Measurements from ENCODE around the gene NXPE4.
"Not testable (repeated sequence)": the region's sequence is repeated elsewhere in the genome, so short reads cannot be mapped to it uniquely, and the experiment has no call there.

NXPE4 gene

DNA sequence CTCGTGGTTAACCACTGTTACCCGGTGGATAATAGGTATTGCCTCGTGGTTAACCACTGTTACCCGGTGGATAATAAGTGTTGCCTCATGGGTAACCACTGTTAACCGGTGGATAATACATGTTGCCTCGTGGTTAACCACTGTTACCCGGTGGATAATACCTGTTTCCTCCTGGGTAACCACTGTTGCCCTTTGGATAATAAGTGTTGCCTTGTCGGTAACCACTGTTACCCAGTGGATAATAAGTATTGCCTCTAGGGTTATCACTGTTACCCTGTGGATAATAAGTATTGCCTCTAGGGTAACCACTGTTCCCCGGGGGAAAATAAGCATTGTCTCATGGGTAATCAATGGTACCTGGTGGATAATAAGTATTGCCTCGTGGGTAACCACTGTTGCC, 15.0 kb upstream of the NXPE4 start:
- no peak for DNase-seq

DNA sequence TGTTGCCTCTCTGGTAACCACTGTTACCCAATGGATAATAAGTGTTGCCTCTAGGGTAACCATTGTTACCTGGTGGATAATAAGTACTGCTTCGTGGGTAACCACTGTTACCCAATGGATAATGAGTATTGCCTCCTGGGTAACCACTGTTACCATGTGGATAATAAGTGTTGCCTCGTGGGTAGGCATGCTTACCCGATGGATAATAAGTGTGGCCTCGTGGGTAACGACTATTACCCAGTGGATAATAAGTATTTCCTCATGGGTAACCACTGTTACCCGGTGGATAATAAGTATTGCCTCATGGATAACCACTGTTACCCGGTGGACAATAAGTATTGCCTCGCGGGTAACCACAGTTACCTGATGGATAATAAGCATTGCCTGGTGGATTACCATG, 13.8 kb upstream of the NXPE4 start:
- no peak for DNase-seq

DNA sequence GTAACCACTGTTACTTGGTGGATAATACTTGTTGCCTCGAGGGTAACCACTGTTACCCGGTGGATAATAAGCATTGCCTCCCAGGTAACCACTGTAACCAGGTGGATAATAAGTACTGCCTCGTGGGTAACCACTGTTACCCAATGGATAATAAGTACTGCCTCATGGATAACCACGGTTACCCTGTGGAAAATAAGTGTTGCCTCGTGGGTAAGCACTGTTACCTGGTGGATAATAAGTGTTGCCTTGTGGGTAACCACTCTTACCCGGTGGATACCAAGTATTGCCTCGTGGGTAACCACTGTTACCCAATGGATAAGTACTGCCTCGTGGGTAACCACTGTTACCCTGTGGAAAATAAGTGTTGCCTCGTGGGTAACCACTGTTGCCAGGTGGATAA, 13.0 kb upstream of the NXPE4 start:
- not testable (repeated sequence) for DNase-seq

DNA sequence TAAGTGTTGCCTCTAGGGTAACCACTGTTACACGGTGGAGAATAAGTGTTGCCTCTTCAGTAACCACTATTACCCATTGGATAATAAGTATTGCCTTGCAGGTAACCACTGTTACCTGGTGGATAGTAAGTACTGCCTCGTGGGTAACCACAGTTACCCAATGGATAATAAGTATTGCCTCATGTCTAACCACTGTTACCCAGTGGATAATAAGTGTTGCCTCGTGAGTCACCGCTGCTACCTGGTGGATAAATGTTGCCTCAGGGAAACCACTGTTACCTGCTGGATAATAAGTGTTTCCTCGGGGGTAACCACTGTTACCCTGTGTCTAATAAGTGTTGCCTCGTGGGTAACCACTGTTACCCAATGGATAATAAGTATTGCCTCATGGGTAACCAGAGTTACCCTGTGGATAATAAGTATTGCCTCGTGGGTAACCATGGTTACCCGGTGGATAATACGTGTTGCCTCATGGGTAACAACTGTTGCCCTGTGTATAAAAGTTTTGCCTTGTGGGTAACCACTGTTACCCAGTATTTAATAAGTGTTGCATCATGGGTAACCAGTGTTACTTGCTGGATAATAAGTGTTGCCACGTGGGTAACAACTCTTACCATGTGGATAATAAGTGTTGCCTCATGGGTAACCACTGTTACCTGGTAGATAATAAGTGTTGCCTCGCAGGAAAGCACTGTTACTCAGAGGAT, 12.3 kb upstream of the NXPE4 start:
- no peak for DNase-seq

DNA sequence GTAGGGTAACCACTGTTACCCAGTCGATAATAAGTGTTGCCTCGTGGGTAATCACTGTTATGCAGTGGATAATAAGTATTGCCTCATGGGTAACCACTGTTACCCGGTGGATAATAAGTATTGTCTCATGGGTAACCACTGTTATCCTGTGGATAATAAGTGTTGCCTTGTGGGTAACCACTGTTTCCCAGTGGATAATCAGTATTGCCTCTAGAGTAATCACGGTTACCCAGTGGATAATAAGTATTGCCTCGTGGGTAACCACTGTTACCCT, 11.2 kb upstream of the NXPE4 start:
- not testable (repeated sequence) for DNase-seq

DNA sequence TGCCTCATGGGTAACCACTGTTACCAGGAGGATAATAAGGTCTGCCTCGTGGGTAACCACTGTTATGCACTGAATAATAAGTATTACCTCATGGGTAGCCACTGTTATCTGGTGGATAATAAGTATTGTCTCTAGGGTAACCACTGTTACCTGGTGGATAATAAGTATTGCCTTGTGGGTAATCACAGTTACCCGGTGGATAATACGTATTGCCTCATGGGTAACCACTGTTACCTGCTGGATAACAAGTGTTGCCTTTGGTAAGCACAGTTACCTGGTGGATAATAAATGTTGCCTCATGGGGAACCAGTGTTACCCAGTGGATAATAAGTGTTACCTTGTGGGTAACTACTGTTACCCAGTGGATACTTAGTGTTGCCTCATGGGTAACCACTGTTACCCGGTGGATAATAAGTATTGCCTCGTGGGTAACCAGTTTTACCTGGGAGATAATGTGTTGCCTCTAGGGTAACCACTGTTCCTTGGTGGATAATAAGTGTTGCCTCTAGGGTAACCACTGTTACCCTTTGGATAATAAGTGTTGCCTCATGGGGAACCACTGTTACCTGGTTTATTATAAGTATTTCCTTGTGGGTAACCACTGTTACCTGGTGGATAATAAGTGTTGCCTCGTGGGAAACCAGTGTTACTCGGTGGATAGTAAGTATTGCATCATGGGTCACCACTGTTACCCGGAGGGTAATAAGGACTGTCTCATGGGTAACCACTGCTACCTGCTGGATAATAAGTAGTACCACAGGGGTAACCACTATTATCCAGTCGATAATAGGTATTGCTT, 10.6 kb upstream of the NXPE4 start:
- DNase-seq, result no peak

DNA sequence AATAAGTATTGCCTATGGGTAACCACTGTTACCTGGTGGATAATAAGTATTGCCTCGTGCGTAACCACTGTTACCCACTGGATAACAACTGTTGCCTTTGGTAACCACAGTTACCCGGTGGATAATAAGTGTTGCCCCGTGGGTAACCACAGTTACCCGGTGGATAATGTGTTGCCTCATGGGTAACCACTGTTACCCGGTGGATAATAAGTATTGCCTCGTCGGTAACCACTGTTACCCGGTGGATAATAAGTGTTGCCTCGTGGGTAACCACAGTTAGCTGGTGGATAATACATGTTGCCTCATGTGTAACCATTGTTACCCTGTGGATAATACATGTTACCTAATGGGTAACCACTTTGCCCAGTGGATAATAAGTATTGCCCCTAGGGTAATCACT, 9.8 kb upstream of the NXPE4 start:
- no peak for DNase-seq

DNA sequence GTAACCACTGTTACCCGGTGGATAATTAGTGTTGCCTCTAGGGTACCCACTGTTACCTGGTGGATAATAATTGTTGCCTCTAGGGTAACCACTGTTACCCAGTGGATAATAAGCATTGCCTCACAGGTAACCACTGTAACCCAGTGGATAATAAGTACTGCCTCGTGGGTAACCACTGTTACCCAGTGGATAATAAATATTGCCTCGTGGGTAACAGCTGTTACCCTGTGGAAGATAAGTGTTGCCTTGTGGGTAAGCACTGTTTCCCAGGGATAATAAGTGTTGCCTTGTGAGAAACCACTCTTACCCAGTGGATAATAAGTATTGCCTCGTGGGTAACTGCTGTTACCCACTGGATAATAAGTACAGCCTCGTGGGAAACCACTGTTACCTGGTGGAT, 9.3 kb upstream of the NXPE4 start:
- no peak for DNase-seq

DNA sequence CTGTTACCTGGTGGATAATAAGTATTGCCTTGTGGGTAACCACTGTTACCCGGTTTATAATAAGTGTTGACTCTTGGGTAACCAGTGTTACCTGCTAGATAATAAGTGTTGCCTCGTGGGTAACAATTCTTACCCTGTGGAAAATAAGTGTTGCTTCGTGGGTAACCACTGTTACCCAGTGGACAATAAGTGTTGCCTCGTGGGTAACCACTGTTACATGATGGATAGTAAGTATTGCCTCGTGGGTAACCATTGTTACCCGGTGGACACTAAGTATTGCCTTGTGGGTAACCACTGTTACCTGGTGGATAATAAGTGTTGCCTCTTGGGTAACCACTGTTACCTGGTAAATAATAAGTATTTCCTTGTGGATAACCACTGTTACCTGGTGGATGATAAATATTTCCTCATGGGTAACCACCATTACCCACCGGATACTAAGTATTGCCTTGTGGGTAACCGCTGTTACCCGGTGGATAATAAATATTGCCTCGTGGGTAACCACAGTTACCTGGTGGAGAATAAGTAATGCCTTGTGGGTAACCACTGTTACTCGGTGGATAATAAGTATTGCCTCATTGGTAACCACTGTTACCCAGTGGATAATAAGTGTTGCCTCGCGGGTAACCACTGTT, 8.7 kb upstream of the NXPE4 start:
- no peak for DNase-seq

DNA sequence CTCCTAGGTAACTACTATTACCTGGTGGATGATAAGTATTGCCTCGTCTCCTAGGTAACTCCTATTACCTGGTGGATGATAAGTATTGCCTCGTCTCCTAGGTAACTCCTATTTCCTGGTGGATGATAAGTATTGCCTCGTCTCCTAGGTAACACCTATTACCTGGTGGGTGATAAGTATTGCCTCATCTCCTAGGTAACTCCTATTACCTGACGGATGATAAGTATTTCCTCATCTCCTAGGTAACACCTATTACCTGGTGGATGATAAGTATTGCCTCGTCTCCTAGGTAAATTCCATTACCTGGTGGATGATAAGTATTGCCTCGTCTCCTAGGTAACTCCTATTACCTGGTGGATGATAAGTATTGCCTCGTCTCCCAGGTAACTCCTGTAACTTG, 7.6 kb upstream of the NXPE4 start:
- DNase-seq, result not testable (repeated sequence)

DNA sequence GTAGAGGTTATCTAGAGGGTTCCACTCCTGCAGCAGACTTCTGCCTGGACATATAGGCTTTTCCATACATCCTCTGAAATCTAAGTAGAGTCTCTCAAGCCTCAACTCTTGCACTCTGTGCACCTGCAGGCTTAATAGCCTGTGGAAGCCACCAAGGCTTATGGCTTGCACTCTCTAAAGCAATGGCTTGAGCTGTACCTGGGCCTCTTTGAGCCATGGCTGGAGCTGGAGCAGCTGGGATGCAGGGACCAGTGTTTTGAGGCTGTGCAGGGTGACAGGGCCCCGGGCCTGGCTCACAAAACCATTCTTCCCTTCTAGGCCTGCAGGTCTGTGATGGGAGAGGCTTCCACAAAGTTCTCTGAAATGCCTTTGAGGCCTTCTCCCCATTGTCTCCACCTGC, 2.9 kb upstream of the NXPE4 start:
- no peak for DNase-seq

DNA sequence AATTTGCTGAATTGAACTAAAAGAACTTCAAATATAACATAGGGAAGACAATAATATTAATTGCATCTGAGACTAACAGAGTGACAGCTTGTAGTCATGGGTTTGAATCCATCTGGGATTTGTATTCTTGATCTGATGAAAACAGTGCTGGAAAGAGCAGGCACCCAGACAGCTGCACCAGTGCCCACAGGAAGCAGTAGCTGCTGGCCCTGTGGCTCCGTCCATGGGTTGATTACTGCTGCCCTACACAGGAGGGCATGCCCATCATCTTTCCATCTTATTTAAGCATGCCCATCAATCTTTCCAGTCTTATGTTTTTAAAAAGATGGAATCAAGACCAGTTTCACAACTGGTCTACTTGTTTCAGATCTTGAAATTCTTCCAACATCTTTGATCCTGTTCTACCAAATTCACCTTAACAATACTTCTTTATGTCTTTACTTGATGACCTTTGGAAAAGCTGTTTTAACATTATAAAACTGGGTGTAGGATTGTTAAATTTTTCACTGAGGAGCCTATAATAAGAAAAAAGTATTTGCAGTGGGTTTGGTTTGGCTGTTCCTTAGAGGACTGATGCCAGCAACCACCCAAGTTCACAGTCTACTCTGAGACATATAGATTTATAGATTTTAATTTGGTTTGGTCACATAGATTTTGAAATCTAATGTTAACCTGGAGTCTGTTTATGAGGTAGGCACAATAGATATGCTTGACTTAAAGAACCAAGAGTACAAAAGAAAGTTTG, 761 bp upstream of the NXPE4 start:
- DNase-seq, result no peak

DNA sequence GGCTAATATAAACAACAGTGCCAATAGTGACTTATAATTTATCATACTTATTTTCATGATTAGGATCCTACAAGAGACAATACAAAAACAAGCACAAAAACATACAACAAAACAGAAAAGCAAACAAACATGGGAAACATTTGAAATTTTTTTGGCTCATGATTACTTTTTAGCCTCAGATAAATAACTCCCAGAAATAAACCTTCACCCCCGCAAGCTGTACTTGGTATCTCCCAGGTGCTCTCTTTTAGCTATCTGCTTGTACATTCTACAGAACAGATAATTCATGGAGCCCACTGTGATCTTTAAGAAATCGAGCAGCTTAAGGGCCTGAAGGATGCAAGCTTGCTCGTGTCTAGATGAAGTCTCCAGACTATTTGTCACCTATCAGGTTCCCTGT, 883 bp downstream of the NXPE4 start:
- DNase-seq, result no peak

DNA sequence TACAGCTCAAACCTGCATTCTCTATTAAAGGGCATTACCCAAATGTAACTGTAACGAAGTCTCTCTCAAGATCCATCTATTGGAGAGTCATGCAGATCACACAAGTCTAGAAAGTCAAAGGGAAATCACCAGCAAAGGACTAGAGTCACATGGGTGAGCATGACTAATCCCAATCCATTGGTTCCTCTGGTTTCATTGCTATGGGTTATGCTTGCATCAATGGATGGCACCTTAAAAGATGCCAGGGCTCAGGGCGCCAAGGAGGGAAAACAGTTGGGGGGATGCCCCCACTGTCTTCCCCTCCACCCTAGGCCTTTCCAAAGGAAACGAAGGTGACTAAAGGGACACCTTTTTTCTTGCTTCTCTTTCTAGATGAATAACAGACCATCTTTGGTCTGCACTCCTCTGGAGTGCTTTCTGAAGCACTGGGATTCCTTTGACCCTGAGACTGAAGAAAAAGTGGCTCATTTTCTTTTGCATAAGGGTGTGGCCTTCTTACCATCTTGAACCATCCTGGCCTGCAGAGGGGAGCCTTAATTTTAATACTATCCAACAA, 8.1 kb downstream of the NXPE4 start:
- no peak for DNase-seq

DNA sequence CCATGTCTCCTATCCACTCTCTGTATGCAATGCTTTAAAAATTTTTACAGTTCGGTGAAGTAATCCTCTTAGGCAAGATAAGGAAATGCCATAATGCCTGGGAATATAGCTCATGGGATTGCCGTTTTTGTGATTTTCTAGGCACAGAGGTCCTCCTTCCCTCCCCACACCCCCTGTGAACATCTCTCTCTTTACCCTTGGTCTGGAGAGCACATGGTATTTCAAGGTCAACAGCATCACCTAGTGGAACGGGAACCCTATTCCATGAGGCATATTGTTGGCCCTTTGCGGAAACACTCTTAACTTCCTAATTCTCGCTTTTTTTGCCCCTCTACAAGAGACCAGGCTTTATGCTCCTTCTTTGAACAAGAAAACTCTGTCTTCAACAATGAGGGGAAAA, 8.8 kb downstream of the NXPE4 start:
- no peak for DNase-seq

DNA sequence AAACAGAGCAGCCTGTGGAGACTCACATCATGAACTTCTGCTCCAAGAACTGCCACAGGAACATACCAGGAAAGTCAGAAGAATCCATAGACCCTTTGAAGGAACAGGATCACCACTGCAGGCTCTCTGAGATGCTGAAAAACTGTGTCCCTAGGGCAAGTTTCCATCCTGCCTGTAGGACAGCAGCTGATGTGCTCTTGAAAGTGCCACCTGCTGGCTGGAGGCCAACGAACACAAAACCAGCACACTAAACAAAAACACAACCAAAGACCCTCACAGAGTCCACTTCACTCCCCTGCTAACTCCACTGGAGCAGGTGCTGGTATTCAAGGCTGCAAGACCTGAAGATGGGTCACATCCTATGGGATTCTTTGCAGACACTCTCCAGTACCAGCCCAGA, 23.9 kb downstream of the NXPE4 start:
- DNase-seq, result no peak

DNA sequence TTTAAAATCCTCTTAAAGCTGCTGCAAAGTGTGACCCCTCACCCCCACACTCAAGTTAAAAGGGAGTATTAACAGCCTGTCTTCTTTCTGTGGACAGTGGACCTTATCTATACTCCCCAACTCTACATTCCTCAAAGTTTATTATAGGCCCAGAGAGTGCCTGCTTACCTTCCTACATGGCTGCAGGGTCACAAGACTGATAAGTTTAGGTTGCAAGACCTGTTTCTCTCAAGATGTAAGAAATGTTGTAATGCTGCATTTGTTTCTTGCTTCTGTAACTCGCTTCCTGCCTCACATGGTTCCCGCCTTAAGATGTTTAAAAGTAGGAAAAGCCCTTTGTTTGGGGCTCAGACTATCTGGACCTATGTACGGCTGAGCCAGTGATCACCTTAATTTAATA, 25.8 kb downstream of the NXPE4 start:
- no peak for DNase-seq

DNA sequence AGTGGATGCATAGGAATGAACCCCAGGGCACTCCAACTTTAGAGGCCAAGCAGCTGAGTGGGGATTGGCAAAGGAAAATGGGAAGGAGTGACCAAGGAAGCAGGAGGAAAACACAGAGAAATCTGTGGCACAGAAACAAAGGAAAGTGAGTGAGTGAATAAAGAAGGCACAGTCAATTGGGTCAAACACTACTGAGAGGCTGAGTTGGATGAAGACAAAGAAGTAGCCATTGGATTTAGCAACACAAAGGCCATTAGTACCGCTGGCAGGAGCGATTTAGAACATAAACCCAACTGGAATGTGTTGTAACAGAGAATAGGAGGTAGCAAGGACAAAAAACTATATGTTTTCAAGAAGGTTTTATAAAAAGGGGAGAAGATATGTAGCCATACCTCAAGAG, 29.3 kb downstream of the NXPE4 start:
- DNase-seq, result no peak

DNA sequence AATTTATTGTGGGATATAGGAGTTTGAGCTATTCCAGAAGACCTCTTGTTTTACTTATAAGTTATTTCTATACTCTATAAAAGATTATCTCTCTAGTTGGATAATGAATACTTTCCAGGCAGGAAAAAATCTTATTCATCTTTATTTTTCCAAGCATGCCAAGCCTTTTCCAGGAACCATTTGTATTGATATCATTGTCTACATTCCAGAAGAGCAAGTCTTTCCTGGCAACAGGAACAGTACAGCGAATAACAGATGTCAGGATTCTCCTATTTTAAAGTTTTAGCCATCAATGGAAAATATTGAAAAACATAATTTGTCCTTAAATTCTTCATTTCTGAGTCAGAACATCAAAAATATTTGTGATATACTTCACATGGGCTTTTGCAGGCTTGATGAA, 30.8 kb downstream of the NXPE4 start:
- no peak for DNase-seq

DNA sequence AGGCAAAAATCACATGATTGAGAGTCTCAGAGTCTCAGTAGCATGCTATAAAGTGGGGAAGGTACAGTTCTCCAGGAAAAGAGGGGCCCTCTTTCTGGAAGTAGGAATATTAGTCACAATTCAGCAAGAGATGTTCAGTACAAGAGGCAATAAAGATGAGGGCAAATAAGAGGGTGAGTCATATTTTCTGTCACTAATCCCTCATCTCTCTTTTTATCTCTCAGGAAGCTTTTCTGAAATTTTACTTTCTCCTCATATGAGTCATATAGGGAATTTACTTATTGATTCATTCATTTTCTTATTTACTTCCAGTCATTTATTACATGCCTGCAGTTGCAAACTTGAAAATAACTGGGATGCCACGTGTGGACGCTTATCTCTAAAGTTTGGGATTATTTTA, 32.5 kb downstream of the NXPE4 start:
- DNase-seq, result no peak

DNA sequence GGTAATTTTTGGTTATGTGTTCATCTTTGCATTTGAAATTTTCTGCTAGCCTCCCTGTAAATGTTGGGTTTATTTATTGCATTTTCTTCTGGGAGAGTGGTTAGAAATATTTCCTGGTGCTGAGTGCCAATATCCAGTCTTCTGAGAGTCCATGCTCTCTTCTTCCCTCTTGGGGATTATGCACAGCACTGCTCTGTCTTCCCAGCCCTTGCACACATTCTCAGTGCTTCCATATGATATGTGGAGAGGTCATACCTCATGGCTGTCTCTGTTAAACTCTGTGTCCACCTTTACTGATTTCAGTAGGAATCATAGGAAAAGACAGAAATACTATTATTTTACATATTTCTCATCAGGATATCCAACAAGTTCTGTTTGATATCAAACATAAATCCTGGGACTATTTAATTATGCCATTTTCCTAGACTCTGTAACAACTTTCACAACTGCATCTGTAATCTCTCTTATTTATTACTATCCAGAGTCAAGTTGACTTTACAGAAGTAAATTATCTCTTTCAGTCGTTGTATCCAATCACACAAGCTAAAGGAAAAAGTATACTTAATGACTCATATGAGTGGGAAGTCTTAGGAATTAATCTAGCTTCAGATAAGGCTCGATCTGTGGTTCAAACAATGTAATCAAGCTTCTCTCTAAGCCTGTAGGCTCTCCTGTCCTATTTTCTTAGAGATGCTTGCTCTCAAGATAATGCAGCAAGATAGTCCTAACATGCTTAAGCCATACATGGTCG, 33.2 kb downstream of the NXPE4 start:
- no peak for DNase-seq

DNA sequence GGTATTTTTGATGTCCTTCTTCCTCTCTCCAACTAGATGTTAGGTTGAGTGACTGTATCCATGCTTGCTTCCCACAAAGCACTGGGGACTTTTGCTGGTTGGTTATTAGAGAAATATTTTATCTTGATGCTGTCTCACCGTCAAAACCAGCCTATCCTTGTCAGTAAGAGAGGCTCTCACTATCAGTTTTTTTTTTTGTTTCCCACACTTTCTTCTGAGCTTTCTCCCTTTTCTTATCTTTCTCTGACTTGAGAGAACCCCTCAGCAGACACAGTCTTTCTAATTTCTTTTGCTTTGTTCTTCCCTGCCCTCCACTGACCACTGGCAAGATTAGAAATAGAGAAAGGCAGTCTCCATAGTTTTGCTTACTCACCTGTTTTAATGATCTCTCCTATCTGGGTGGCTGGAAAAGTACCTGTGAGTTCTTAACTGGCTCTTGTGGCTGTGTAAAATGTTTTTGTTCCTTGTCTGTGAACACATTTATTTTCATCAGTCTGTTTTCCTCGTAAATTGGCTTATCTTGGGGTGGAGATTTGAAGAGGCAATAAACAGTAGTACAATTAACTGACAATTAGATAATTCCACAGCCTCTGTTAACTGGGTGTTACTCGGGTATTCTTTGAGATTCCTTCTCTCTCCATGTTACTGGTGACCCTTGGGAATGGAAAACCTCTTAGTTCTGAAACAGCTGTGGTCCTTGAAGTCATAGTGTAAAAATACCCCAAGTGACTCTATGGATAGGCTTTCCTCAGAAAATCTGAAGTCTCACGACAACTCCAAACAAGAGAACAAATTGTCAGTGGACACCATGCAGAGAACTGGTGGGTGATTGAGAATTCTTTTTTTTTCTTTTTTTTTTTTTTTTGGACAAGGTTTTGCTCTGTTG, 35.9 kb downstream of the NXPE4 start, which contains the start of gene NXPE1:
Gene NXPE1 (minus strand): TSS at position 457 of the 886 bp plus-strand sequence. CDS start 8,680 bp downstream, outside the sequence.
- DNase-seq, result no peak

Data from activated T-cell treated with anti-CD3 and anti-CD28 coated beads for 4 hours (primary cell).